ENCODE results near the gene JMJD6. TPM values are rescaled to one million over a fixed set of nuclear protein-coding genes. Genes with fewer than 3 reads are reported as not detected.
"Not testable (repeated sequence)": the region's sequence is repeated elsewhere in the genome, so short reads cannot be mapped to it uniquely, and the experiment has no call there.

Gene JMJD6
- total RNA-seq, 1 donor from 2014 or later: 15.7 TPM

DNA sequence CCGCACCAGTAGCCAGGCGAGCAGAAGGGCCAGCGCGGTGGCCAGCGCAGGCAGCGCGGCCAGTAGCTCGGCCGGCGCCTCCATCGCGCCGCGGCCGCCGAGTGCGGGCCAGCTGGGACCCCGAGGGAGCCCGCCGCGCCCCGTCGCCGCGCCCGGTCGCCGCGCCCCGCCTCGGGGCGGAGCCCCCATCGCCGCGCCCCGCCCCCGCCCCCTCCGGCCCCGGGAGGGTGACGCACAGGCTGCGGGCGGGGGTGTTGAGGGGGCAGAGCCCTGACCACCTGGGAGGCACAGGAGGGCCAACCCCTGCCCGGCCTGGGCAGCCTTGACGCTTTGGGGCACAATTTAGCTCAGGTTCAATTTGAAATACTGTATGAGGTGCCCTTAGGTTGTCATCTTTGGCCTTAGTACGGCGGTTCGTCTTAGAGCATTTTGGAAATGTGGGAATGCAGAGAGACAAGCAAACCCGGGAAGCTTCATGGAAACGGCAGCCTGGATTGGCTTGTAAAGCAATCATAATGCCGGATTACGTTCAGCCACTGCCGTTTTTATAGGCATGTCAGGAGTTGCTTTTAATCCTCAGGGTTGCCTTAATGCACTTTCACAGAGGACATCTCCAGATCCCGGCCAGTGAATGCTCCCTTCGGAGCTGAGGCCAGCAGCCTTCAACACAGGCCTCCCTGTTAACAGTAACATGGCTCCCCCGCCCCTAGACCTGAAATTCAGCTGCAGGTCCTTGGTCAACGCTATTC, 15.4 kb downstream of the JMJD6 start, which contains the start of gene MXRA7:
MXRA7 (minus strand) TSS at position 103 of the 749 bp plus-strand sequence; CDS start at position 84, 19 bp downstream.
- H3K27ac Mint-ChIP-seq: peak within 1 kb of the TSS; percentile 89
- no peaks in the 10 kb centered on the region for H3K27me3 Mint-ChIP-seq (ENCODE audit: low read depth)
- H3K9me3 Mint-ChIP-seq: no peaks in the 10 kb centered on the region
- H3K4me1 Mint-ChIP-seq: peaks cover 32% of the 10 kb centered on the region
- H3K4me3 Mint-ChIP-seq: peak within 1 kb of the TSS; percentile 76
- peaks cover 16% of the 10 kb centered on the region for H3K36me3 Mint-ChIP-seq
- no peak for TF ChIP-seq CTCF (IDR thresholded peaks at IDR 0.05; ENCODE audit: unreplicated experiment)
- peak in 1 of 2 experiments; percentile 65 for DNase-seq (ENCODE audit: low spot score in 2 of 2, unreplicated experiment in 2 of 2)

GRCh38 chr17:76709951-76710862, 16.2 kb downstream of the JMJD6 start:
- H3K9me3 Mint-ChIP-seq; H3K27me3 Mint-ChIP-seq (ENCODE audit: low read depth): not testable (repeated sequence)
- H3K4me1 Mint-ChIP-seq: peaks cover 32% of the 10 kb centered on the region
- peak in 1 of 2 experiments; percentile 43 for DNase-seq (ENCODE audit: low spot score in 2 of 2, unreplicated experiment in 2 of 2)
- peaks cover 12% of the 10 kb centered on the region for H3K36me3 Mint-ChIP-seq
- peak overlapping the region; percentile 89 for H3K27ac Mint-ChIP-seq
- peak overlapping the region; percentile 76 for H3K4me3 Mint-ChIP-seq

GRCh38 chr17:76709077-76709950, 17.1 kb downstream of the JMJD6 start:
- H3K27ac Mint-ChIP-seq: peak overlapping the region; percentile 89

GRCh38 chr17:76707985-76708807, 18.2 kb downstream of the JMJD6 start:
- no peak for DNase-seq (ENCODE audit: low spot score in 2 of 2, unreplicated experiment in 2 of 2)
- H3K27me3 Mint-ChIP-seq (ENCODE audit: low read depth): no peaks in the 10 kb centered on the region
- H3K9me3 Mint-ChIP-seq: no peaks in the 10 kb centered on the region
- peak overlapping the region; percentile 3 for H3K4me3 Mint-ChIP-seq
- peaks cover 2% of the 10 kb centered on the region for H3K36me3 Mint-ChIP-seq
- H3K27ac Mint-ChIP-seq: peak overlapping the region; percentile 36
- peaks cover 36% of the 10 kb centered on the region for H3K4me1 Mint-ChIP-seq
- no peak for TF ChIP-seq CTCF (IDR thresholded peaks at IDR 0.05; ENCODE audit: unreplicated experiment)

More at GRCh38 chr17:76709077-76709950, 17.1 kb downstream of the JMJD6 start:
- H3K4me1 Mint-ChIP-seq: peaks cover 36% of the 10 kb centered on the region
- no peaks in the 10 kb centered on the region for H3K27me3 Mint-ChIP-seq (ENCODE audit: low read depth)
- H3K36me3 Mint-ChIP-seq: peaks cover 9% of the 10 kb centered on the region
- DNase-seq (ENCODE audit: low spot score in 2 of 2, unreplicated experiment in 2 of 2): peak in 1 of 2 experiments; percentile 64
- no peak for TF ChIP-seq CTCF (IDR thresholded peaks at IDR 0.05; ENCODE audit: unreplicated experiment)
- peak overlapping the region; percentile 76 for H3K4me3 Mint-ChIP-seq
- no peaks in the 10 kb centered on the region for H3K9me3 Mint-ChIP-seq

DNA sequence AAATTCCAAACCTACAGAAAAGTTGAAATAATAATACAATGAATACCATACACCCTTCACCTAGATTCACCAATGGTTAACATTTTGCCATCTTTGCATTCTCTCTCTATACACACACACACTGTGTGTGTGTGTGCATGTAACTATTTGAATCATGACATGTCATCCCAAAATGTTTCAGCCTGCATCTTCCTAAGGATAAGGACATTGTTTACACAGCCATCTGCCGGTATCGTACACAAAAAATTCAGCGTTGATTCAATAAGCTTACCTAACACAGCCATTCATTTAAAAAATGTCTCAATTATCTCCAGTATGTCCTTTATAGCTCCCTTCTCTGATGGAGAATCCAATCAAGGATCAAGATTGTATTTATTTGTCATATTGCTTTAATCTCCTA, 19.6 kb downstream of the JMJD6 start:
- peaks cover 42% of the 10 kb centered on the region for H3K4me1 Mint-ChIP-seq
- no peak for DNase-seq (ENCODE audit: low spot score in 2 of 2, unreplicated experiment in 2 of 2)
- no peaks in the 10 kb centered on the region for H3K27me3 Mint-ChIP-seq (ENCODE audit: low read depth)
- no peak overlapping the region for H3K4me3 Mint-ChIP-seq
- H3K36me3 Mint-ChIP-seq: no peaks in the 10 kb centered on the region
- no peak overlapping the region for H3K27ac Mint-ChIP-seq
- TF ChIP-seq CTCF (IDR thresholded peaks at IDR 0.05; ENCODE audit: unreplicated experiment): no peak
- H3K9me3 Mint-ChIP-seq: no peaks in the 10 kb centered on the region

Data from mesothelial cell of epicardium (in vitro differentiated cells).